RPMI8226 (cell line): ENCODE data around the gene SCNN1A.
"Not testable (repeated sequence)": the region's sequence is repeated elsewhere in the genome, so short reads cannot be mapped to it uniquely, and the experiment has no call there.

ENCODE experiments used
- DNase-seq: peaks from one replicate; pipeline ENCODE4 v3.0.0-alpha.2; 2015

Gene SCNN1A

DNA sequence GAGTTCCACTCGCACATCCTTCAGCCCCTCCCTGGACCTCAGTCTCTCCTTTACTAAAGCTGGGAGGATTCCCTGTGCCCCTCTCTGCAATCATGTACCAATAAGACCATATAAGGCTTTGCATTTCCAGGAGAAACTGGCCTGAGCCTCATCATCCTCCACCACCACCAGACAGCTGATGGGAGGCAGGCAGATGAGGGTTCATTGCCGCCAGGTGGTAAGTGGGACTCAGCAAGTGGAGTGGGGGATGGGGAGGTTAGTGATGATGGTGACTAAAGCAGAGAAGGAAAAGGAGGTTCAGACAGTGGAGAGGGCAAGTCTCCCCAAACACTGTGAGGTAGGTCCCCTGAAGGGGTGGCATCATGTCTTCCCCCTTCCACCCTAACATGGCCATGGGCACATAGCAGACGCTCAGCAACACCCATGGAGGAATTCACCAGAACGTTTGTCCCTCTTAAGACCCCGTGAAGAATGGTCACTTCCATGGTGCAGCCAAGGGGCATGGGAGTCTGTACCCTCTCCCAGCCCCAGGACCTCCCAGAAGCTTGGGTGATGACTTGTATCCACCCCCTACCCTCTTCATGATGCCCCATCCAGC, 29.0 kb downstream of the SCNN1A start:
- peak; percentile 59 for DNase-seq

DNA sequence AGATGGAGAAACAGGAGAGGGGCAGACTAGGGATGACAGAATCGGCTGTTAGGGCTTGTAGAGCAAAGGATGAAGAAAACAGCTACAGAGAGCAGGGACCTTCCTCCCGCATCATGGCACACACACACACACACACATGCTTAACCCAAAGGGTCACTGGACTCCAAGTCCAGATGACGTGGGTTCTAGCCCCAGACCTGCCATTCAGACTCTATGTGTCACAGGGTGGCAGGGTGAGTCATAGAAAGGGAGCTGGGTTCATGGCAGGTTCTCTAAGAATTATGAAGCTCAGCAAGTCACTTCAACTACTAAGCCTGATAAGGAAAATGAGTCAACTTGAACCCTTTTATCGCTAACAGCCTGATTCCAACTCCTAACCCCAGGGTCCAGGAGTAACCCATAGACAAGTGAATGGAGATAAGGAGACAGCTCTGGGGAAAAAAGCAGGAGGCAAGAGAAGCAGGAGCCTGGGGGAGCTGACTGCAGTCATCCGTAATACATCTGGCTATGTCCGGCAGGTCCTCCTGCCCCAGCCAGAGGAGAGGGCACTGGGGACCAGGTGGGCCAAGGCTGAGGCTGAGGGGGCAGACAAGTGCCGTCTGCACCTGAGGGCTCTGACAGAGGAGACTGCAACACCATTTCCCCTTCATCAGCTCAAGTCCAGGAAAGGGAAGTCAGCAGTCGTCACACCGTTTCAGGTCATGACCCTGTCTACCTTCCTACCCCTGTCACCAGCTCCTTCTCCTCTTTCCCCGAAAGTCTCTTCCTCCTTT, 29.9 kb downstream of the SCNN1A start:
- peak; percentile 62 for DNase-seq

DNA sequence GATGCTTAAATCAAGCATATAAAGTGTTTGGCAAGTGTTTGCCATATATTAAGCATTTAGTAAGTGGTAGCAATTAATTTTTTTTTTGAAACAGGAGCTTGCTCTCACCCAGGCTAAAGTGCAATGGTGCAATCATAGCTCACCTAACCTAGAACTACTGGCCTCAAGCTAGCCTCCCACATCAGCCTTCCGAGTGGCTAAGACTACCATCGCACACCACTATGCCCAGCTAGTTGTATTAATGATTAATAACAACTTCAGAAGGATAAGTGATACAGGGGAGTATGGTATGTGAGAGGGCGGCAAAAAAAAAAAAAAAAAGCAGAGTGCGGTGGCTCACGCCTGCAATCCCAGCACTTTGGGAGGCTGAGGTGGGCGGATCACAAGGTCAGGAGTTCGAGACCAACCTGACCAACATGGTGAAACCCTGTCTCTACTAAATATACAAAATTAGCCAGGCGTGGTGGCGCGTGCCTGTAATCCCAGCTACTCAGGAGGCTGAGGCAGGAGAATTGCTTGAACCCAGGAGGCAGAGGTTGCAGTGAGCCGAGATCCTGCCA, 31.2 kb downstream of the SCNN1A start:
- DNase-seq: not testable (repeated sequence)

DNA sequence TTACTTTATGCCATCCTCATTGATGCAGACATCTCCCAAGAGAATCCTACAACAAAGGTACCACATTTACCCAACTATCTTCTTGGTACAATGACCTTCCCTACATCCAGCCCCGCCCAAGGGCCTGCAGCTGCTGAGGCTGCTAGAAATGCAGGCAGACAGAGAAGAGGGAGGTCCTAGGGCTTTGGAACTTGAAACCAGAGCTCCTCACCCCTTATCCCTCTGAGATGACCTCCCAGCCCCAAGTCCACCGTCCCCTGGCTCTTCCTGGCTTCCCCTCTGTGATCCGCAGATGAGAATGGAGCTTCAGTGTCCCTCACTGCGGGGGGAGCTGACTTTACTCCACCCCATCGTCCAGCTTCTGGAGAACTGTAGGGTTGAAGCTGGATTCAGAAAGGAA, 31.8 kb downstream of the SCNN1A start:
- peak; percentile 52 for DNase-seq

- no peak for DNase-seq
These were observed 33.0 kb downstream of the SCNN1A start for GRCh38 chr12:6342140-6342889.

DNA sequence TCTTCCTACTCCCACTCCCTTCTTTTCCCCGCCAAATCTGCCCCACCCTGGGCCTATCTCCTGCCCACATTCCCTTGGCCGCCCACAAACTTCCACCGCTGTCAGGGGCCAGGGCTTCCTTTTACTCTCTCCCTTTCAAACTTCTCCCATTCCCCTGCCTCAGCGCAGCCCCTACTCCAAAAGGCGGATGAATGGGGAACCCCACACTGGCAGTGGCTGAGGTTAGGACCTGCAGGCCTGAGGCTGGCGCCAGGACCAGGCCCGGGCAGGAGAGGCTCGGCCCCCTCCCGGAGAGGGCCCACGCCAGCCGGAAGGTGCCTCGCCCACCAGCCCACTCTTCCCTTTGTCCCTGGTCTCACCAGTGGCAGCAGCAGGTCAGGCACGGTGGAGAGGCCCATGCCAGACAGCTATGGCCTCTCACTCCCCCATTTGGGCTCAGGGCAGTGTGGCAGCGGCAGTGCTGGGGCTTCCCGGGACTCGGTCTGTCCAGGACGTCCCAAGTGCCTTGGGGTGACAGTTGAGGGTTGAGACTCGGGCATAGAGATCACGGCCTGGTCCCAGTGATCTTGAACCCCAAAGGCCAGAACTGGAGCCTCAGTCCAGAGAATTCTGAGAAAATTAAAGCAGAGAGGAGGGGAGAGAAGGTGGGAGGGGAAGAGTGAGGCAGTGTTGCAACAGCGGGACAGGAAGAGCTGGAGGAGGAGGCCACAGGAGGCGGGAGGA, 33.8 kb downstream of the SCNN1A start, which contains the start of gene TNFRSF1A:
Gene TNFRSF1A (minus strand): TSS at position 660 of the 723 bp plus-strand sequence. CDS start 262 bp downstream, at position 398.
- peak; percentile 65 for DNase-seq

GRCh38 chr12:6340745-6341416, 34.5 kb downstream of the SCNN1A start:
- no peak for DNase-seq

- no peak for DNase-seq
These were observed 35.2 kb downstream of the SCNN1A start for GRCh38 chr12:6340032-6340638.

DNA sequence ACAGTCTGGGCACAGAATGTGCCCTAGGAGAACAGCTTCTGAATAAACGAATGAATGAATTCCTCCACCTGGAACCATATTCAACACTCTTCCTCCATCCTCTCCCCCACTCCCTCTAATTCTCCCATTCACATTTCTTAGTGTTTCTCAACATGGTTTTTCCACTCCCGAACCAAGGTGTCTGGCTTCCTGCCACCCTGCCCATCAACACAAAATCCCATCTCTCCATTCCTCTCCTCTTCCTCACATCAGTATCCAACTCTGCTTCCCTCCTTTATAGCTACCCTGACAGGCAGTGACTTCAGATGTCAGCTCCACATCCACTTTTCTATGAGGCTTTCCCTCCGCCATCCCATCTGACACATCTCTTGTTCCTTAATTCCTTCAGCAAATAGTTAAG, 36.4 kb downstream of the SCNN1A start:
- no peak for DNase-seq

DNA sequence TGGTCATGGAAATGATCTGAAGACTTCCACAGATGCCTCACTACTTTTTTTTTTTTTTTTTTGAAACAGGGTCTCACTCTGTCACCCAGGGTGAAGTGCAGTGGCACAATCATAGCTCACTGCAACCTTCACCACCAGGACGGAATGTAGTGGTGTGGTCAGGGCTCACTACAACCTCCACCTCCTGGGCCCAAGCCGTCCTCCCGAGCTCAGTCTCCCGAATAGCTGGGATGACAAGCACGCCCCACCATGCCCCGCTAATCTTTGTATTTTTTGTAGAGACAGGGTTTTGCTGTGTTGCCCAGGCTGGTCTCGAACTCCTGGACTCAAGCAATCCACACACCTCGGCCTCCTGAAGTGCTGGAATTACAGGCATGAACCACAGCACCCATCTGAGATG, 36.8 kb downstream of the SCNN1A start:
- DNase-seq: not testable (repeated sequence)

DNA sequence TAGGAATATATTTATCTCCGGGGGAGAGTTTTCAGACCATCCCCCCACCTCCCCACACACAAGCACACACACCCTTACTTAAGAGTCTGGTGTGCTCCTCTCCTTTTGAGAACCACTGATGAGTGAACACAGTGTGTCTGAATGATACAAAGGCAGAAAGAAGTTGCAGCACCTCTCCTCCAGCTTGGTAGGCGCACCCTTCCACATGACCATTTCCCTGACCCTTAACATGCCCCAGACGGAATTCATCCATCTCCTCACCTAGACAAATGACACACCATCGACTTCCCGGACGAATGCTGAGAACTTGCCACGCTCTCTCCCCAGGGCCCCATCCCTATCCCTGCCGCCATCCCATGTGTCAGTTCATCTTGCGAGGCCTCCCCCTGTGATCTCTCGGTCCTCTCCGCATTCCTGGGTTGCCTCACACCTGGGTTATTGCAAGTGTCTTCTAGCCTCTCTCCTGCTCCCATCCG, 37.4 kb downstream of the SCNN1A start:
- no peak for DNase-seq

GRCh38 chr12:6336889-6337853, 38.2 kb downstream of the SCNN1A start:
- DNase-seq: no peak

GRCh38 chr12:6336079-6336888, 39.1 kb downstream of the SCNN1A start:
- peak; percentile 62 for DNase-seq

GRCh38 chr12:6335451-6336078, 39.8 kb downstream of the SCNN1A start:
- peak; percentile 74 for DNase-seq

- DNase-seq: no peak
These were observed 40.4 kb downstream of the SCNN1A start for GRCh38 chr12:6334940-6335450.

DNA sequence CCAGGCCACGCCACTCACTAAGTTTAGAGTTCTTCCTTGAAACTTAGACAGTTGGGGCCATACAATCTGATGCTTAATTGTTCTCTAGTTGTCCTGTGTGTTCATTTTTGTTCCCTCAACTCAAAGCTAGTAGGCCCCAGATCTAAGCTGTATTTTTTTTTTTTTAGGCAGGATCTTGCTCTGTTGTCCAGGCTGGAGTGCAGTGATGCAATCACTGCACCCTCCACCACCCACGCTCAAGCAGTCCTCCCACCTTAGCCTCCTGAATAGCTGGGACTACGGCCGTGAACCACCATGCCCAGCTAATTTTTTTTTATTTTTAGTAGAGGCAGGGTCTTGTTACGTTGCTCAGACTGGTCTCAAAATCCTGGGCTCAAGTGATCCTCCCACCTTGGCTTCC, 41.0 kb downstream of the SCNN1A start:
- no peak for DNase-seq

DNA sequence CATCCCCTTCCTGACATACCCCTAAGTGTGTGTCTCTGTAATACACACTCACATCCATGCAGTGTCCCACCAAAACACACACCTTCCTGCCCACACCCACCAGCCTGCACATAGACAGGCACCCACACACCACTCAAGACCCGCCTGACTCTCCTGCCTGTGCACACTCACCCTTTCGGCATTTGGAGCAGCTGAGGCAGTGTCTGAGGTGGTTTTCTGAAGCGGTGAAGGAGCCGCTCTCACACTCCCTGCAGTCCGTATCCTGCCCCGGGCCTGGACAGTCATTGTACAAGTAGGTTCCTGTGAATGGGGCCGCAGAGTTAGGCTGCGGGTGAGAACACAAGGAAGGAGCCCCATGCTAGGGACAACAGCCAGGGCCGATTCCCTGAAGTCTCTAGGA, 41.8 kb downstream of the SCNN1A start:
- DNase-seq: no peak

DNA sequence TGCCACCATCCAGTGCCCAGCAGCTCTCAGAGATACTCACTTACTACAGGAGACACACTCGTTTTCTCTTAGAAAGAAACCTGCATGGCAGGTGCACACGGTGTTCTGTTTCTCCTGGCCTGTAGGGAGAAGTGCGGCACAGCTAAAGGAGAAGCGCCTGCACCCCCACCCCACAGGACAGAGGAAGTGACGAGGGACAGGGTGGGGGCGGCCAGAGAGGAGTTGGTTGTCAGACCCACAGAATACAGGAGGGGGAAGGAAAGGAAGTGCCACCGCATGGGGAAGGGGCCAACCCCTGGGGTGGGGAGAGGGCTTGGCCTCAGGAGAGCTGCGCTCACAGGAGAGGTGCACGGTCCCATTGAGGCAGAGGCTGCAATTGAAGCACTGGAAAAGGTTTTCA, 42.3 kb downstream of the SCNN1A start:
- DNase-seq: no peak

DNA sequence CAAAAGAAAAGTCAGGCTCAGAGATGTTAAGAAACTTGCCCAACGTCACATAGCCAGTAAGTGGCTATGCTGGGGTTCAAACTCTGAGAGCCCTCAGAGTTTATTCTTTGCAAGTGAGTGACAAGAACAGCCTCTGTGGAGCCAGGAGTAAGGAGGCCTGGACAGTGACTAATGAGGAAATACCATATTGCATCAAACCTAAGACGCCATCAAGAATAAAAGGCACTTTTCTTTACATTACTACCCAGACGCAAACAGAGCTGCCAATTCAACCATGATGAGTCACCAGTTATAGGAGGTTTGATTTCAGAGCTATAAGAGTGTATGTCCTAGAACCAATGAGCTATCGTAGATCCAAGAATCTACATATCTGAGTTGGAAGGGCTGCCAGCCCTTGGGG, 42.9 kb downstream of the SCNN1A start:
- no peak for DNase-seq
